ENCODE measurements around the gene SYNE2. TPM values are rescaled to one million over a fixed set of nuclear protein-coding genes. Genes with fewer than 3 reads are reported as not detected.

The SYNE2 gene
- total and polyA plus RNA-seq, 4 donors, result 49.1 to 97.9 (median 55.9) TPM

DNA sequence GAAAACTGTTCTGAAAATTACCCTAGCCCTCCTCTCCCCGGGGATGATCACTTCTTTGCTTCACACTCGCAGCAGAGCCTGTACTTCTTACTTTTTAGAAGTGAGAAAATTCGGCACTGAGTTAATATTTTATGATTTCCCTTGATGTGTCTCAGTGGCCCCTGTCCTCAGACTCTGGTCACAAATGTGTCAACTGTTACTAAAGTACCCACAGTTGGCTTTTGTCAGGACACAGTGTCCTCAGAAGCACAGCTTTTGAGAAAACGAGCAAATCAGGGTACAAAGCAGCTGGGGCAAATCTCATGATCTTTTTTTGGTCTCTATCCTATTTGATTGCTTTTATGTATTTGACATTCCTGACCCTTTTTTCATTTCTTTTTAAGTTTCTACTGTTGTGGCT lies 142.5 kb downstream of the SYNE2 start:
- Histone ChIP-seq H3K27me3 (ENCODE audit: control insufficient read depth, insufficient read depth, low read length) (no peaks in the 10 kb centered on the region), H3K27ac (ENCODE audit: low read depth, low read length) (no peak overlapping the region), H3K36me3 (ENCODE audit: control insufficient read depth, insufficient read depth, low read length) (no peaks in the 10 kb centered on the region), H3K4me1 (ENCODE audit: control insufficient read depth, insufficient read depth, low read length) (no peaks in the 10 kb centered on the region), H3K9me3 (ENCODE audit: control insufficient read depth, insufficient read depth, low read length) (peaks cover under 1% of the 10 kb centered on the region), H3K4me3 (ENCODE audit: low read depth, low read length) (no peak overlapping the region)
- 71% methylated on average over 1 of the region's 4 CpGs for WGBS (ENCODE audit: insufficient coverage)
- no peak for DNase-seq (ENCODE audit: low read depth in 4 of 6, low spot score in 6 of 6)

DNA sequence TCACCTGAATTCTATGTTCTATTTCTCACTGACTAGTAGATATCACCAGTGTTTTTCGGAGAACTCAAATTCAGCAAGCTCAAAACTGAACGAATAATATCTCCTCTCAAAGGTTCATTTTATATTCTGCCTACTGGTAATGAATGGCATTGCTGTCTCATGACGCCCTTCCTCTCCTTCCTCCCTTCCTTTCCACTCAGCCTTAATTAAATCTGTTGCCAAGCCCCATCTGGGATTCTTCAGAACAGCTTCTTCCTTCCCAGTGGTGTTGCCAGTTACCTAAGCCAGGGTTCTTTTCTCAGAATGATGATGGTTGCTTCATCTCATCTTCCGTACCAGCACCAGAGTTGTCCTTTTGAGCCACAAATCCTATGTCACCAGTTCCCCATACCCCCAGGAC lies 143.2 kb downstream of the SYNE2 start:
- WGBS (ENCODE audit: insufficient coverage), result 78% methylated on average over 4 of the region's 4 CpGs
- H3K36me3 ChIP-seq (ENCODE audit: control insufficient read depth, insufficient read depth, low read length), result no peaks in the 10 kb centered on the region
- peaks cover 1% of the 10 kb centered on the region for H3K9me3 ChIP-seq (ENCODE audit: control insufficient read depth, insufficient read depth, low read length)
- H3K27me3 ChIP-seq (ENCODE audit: control insufficient read depth, insufficient read depth, low read length), result no peaks in the 10 kb centered on the region
- H3K27ac ChIP-seq (ENCODE audit: low read depth, low read length), result no peak overlapping the region
- no peaks in the 10 kb centered on the region for H3K4me1 ChIP-seq (ENCODE audit: control insufficient read depth, insufficient read depth, low read length)
- no peak overlapping the region for H3K4me3 ChIP-seq (ENCODE audit: low read depth, low read length)
- DNase-seq (ENCODE audit: low read depth in 4 of 6, low spot score in 6 of 6), result no peak

DNA sequence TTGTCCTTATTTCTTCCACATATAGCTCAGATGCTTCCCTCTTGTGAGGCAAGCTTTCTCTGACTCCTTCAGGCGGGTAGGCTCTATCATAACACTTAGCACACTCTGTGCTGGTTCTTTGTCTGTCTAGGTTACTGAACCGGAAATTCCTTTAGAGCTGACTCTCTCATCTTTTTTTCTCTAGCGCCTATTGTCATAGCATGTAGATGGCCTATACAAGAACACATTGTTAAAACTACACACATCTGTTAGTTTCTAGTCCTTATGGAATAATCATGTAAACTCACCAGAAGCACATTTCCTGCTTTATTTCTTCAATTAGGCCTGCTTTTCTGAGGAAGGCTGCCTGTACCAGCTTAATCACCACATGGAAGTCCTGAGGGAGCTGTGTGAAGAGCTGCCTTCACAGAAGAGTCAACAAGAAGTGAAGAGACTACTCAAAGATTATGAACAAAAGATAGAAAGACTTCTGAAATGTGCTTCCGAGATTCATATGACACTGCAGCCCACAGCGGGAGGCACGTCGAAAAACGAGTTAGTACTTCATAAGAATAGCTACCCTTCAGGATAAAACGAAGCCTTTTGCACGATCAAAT lies 143.9 kb downstream of the SYNE2 start:
- peak in 2 of 6 donors; percentile 15 to 85 for DNase-seq (ENCODE audit: low read depth in 4 of 6, low spot score in 6 of 6)
- Histone ChIP-seq H3K4me3 (ENCODE audit: low read depth, low read length) (no peak overlapping the region), H3K36me3 (ENCODE audit: control insufficient read depth, insufficient read depth, low read length) (no peaks in the 10 kb centered on the region), H3K27ac (ENCODE audit: low read depth, low read length) (no peak overlapping the region), H3K27me3 (ENCODE audit: control insufficient read depth, insufficient read depth, low read length) (no peaks in the 10 kb centered on the region), H3K4me1 (ENCODE audit: control insufficient read depth, insufficient read depth, low read length) (no peaks in the 10 kb centered on the region), H3K9me3 (ENCODE audit: control insufficient read depth, insufficient read depth, low read length) (peaks cover 1% of the 10 kb centered on the region)
- WGBS (ENCODE audit: insufficient coverage), result 78% methylated on average over 8 of the region's 10 CpGs

DNA sequence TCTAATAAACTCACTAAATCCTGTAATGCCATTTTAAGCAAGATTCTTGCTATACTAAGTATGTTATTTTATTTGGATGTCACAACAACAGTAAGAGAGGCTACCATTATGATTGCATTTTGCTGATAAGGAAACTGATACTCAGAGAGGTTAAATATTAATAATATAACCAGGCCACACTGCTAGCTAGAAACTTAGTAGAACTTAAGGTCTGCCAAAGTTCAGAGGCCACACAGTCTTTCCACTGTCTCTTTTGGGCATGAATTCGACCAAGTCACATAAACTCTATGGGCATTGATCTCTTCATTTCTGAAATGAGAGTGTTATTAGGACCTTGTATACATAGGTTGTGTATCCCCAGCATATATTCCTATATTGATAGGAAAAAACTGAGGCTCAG lies 147.9 kb downstream of the SYNE2 start:
- Histone ChIP-seq H3K36me3 (ENCODE audit: control insufficient read depth, insufficient read depth, low read length) (no peaks in the 10 kb centered on the region), H3K27me3 (ENCODE audit: control insufficient read depth, insufficient read depth, low read length) (no peaks in the 10 kb centered on the region), H3K4me3 (ENCODE audit: low read depth, low read length) (no peak overlapping the region), H3K27ac (ENCODE audit: low read depth, low read length) (no peak overlapping the region), H3K4me1 (ENCODE audit: control insufficient read depth, insufficient read depth, low read length) (no peaks in the 10 kb centered on the region), H3K9me3 (ENCODE audit: control insufficient read depth, insufficient read depth, low read length) (peaks cover 1% of the 10 kb centered on the region)
- DNase-seq (ENCODE audit: low read depth in 4 of 6, low spot score in 6 of 6), result no peak
- no CpG with 5 or more reads among the region's 1 CpG for WGBS (ENCODE audit: insufficient coverage)

DNA sequence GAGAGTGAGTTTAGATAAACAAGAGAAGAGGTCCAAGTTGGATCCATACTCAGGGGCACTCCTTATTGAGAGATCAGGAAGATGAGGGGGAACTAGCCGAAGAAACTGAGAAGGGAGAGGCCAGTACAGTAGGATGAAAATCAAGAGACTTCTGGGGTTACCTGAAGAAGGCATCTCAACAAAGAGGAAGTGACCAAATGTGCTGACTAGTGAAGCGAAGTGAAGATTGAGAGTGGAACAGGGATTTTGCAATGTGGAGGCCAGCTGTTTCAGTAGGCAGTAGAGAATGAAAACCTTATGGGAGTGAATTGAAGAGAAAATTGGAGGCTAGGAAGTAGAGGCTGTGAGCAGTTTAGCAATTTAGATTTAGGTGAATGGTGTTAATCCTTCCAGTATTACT lies 153.0 kb downstream of the SYNE2 start:
- H3K4me3 ChIP-seq (ENCODE audit: low read depth, low read length), result no peak overlapping the region
- no peaks in the 10 kb centered on the region for H3K27me3 ChIP-seq (ENCODE audit: control insufficient read depth, insufficient read depth, low read length)
- H3K36me3 ChIP-seq (ENCODE audit: control insufficient read depth, insufficient read depth, low read length), result peaks cover 4% of the 10 kb centered on the region
- 91% methylated on average over 2 of the region's 2 CpGs for WGBS (ENCODE audit: insufficient coverage)
- H3K4me1 ChIP-seq (ENCODE audit: control insufficient read depth, insufficient read depth, low read length), result no peaks in the 10 kb centered on the region
- no peaks in the 10 kb centered on the region for H3K9me3 ChIP-seq (ENCODE audit: control insufficient read depth, insufficient read depth, low read length)
- no peak overlapping the region for H3K27ac ChIP-seq (ENCODE audit: low read depth, low read length)
- no peak for DNase-seq (ENCODE audit: low read depth in 4 of 6, low spot score in 6 of 6)

DNA sequence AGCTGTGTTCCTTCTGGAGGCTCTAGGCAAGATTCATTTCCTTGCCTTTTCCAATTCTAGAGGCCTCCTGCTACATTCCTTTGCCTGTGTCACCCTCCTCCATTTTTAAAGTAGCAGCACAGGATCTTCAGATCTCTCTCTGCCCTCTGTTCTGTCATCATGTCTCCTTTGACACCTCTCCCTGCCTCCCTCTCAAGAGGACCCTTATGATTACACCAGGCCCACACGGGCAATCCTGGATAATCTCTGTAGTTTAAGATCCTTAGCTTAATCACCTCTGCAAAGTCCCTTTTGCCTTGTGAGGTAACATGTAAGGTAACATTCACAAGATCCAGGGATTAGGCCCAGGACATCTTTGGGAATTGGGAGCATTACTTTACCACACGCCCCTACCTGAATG lies 155.2 kb downstream of the SYNE2 start:
- H3K9me3 ChIP-seq (ENCODE audit: control insufficient read depth, insufficient read depth, low read length), result no peaks in the 10 kb centered on the region
- H3K27me3 ChIP-seq (ENCODE audit: control insufficient read depth, insufficient read depth, low read length), result no peaks in the 10 kb centered on the region
- H3K27ac ChIP-seq (ENCODE audit: low read depth, low read length), result no peak overlapping the region
- H3K4me1 ChIP-seq (ENCODE audit: control insufficient read depth, insufficient read depth, low read length), result no peaks in the 10 kb centered on the region
- no peak for DNase-seq (ENCODE audit: low read depth in 4 of 6, low spot score in 6 of 6)
- WGBS (ENCODE audit: insufficient coverage), result 100% methylated on average over 1 of the region's 2 CpGs
- peaks cover 4% of the 10 kb centered on the region for H3K36me3 ChIP-seq (ENCODE audit: control insufficient read depth, insufficient read depth, low read length)
- H3K4me3 ChIP-seq (ENCODE audit: low read depth, low read length), result no peak overlapping the region

DNA sequence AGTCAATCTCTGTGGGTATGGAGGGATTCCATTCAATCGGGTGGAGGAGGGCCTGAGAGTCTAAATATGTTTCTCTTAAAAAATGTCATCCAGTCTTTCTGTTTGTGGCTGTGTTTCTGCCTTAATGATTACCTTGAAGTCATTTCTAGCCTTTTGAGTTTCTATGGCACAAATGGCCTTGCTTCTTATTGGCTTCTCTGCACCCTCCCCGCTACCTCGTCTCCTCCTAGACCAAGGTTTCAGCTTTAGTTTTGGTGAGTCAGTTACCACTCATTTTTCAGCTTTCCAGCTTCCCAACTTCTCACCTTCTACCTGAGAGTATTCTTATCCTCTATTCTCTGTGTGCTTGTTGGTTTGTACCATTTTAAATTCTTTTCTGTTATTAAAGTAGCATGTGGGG lies 159.2 kb downstream of the SYNE2 start:
- 100% methylated on average over 2 of the region's 3 CpGs for WGBS (ENCODE audit: insufficient coverage)
- Histone ChIP-seq H3K36me3 (ENCODE audit: control insufficient read depth, insufficient read depth, low read length) (peaks cover 4% of the 10 kb centered on the region), H3K4me3 (ENCODE audit: low read depth, low read length) (no peak overlapping the region), H3K4me1 (ENCODE audit: control insufficient read depth, insufficient read depth, low read length) (no peaks in the 10 kb centered on the region), H3K27me3 (ENCODE audit: control insufficient read depth, insufficient read depth, low read length) (no peaks in the 10 kb centered on the region), H3K27ac (ENCODE audit: low read depth, low read length) (no peak overlapping the region), H3K9me3 (ENCODE audit: control insufficient read depth, insufficient read depth, low read length) (peaks cover 2% of the 10 kb centered on the region)
- DNase-seq (ENCODE audit: low read depth in 4 of 6, low spot score in 6 of 6), result no peak

DNA sequence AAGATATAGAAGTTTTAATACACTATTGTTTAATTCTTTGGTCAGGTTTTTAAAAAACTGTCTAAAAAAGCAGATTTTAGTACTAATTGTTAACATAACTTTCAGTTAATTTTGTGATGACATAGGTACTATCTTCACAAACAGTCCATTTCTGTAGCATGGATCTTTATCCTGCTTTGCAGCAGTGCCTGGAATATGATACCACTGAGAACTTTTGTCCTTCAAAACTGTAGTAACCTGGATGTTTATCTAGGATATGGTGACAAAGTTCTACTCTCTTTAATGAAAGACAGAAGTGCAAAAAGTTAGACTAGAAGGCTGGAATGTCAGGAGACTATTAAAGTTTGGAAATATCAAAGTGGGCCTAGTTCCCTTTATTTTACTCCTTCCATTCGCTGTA lies 159.9 kb downstream of the SYNE2 start:
- no peaks in the 10 kb centered on the region for H3K4me1 ChIP-seq (ENCODE audit: control insufficient read depth, insufficient read depth, low read length)
- H3K9me3 ChIP-seq (ENCODE audit: control insufficient read depth, insufficient read depth, low read length), result peaks cover 2% of the 10 kb centered on the region
- no peak overlapping the region for H3K4me3 ChIP-seq (ENCODE audit: low read depth, low read length)
- H3K27me3 ChIP-seq (ENCODE audit: control insufficient read depth, insufficient read depth, low read length), result no peaks in the 10 kb centered on the region
- no peak overlapping the region for H3K27ac ChIP-seq (ENCODE audit: low read depth, low read length)
- DNase-seq (ENCODE audit: low read depth in 4 of 6, low spot score in 6 of 6), result no peak
- H3K36me3 ChIP-seq (ENCODE audit: control insufficient read depth, insufficient read depth, low read length), result no peaks in the 10 kb centered on the region
- WGBS (ENCODE audit: insufficient coverage), result no CpG with 5 or more reads among the region's 1 CpG

DNA sequence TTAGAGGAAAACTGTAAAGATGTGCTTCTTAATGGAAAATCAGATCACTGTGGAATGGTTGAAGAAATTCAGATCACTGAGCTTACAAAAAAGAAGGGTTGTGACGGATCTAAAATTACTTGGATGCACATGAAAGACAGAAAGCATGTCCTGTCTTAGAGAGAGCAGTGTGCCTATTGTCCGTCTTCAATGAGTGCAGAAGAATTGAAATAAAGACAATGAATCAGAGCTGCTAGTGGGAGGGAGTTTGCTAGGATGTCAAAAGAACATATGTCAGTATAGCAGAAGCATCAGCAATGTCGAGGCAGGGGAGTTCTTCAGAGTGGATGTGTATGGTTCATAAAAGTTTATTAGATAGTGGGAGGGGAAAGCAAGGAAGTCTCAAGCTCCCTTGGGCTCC lies 172.7 kb downstream of the SYNE2 start:
- no peak overlapping the region for H3K27ac ChIP-seq (ENCODE audit: low read depth, low read length)
- H3K9me3 ChIP-seq (ENCODE audit: control insufficient read depth, insufficient read depth, low read length), result no peaks in the 10 kb centered on the region
- DNase-seq (ENCODE audit: low read depth in 4 of 6, low spot score in 6 of 6), result no peak
- WGBS (ENCODE audit: insufficient coverage), result 43% methylated on average over 2 of the region's 3 CpGs
- H3K4me3 ChIP-seq (ENCODE audit: low read depth, low read length), result no peak overlapping the region
- no peaks in the 10 kb centered on the region for H3K4me1 ChIP-seq (ENCODE audit: control insufficient read depth, insufficient read depth, low read length)
- H3K27me3 ChIP-seq (ENCODE audit: control insufficient read depth, insufficient read depth, low read length), result no peaks in the 10 kb centered on the region
- H3K36me3 ChIP-seq (ENCODE audit: control insufficient read depth, insufficient read depth, low read length), result peaks cover 3% of the 10 kb centered on the region

DNA sequence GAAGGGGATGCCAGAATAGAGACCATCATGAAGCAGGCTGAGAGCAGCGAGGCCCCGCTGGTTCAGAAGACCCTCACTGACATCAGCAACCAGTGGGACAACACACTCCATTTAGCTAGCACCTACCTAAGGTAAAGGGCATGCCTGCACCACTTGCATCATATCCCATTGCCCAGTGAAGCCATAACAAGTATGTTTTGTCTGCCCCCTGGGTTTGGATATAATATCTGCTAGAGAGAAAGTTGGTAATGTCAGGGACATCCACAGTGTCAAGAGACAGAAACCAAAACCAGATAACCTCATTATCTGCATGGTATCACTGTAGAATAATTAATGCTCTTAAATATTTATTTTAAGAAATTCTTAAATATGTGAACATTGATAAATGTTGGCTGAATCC lies 173.8 kb downstream of the SYNE2 start:
- DNase-seq (ENCODE audit: low read depth in 4 of 6, low spot score in 6 of 6), result no peak
- H3K9me3 ChIP-seq (ENCODE audit: control insufficient read depth, insufficient read depth, low read length), result no peaks in the 10 kb centered on the region
- 96% methylated on average over 2 of the region's 2 CpGs for WGBS (ENCODE audit: insufficient coverage)
- no peaks in the 10 kb centered on the region for H3K4me1 ChIP-seq (ENCODE audit: control insufficient read depth, insufficient read depth, low read length)
- H3K27ac ChIP-seq (ENCODE audit: low read depth, low read length), result no peak overlapping the region
- no peak overlapping the region for H3K4me3 ChIP-seq (ENCODE audit: low read depth, low read length)
- H3K27me3 ChIP-seq (ENCODE audit: control insufficient read depth, insufficient read depth, low read length), result no peaks in the 10 kb centered on the region
- peaks cover 3% of the 10 kb centered on the region for H3K36me3 ChIP-seq (ENCODE audit: control insufficient read depth, insufficient read depth, low read length)

Measured in spinal cord (tissue), 10 donors.